Left renal pelvis (tissue), 4 donors: ENCODE results near the gene AUP1. TPM values are rescaled to one million over a fixed set of nuclear protein-coding genes. Genes with fewer than 3 reads are reported as not detected.

Experiments used
- DNase-seq, 4 donors: peaks; one replicate each; pipeline ENCODE4 v3.0.0-alpha.2; 2013; ENCODE audit warnings: low read depth in 4 of 4, low spot score in 3 of 4
- polyA plus RNA-seq, 4 donors: library from polyadenylated mRNA; unstranded; fragments of 120-200 nt; gene quantifications; one replicate each; pipeline ENCODE4 v1.2.1, GENCODE V29; 2013; ENCODE audit not compliant: insufficient read length in 4 of 4

AUP1 gene
- polyA plus RNA-seq, 4 donors = 84.6 to 125 (median 102) TPM

DNA sequence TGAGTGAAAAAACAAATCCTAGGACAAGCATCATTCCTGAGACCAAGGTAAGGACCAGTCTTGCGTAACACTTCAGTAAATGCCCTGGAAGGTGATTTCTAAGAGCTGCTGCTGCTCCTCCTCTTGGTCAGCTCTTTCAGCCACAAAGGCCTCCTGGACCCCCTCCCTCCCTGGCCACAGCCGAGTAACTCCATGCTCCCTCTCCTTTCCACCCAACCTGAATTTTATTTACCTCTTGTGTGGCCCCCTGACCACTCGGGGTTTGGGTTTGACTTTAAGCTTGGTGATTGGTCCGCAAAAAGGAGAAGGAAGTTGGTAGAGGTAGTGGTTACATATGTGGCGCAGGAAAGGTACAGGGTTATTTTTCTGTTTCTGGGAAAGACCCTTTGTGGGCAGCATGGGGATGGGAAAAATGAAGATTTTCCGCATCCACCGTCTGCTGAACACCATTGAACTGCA is 9.4 kb upstream of the AUP1 start:
- DNase-seq = no peak

DNA sequence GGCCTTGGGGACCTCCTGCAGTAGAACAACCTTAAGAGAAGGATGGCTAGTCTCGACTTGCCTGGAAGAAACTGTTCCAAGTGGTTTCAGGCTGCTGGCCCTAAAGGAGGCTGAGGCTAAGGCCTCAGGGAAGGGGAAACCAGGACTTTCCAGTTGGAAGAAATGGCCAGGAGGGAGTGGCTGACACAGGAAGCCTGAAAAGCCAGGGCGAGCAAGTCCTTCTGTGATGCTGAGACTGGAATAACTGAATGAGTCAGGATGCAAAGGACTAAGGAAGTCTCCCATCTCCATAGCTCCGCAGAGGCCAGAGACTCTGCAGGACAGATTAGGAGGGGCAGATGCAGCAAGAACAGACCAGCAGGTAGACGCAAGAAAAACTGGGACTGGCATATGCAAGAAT is 7.6 kb upstream of the AUP1 start:
- DNase-seq = no peak

DNA sequence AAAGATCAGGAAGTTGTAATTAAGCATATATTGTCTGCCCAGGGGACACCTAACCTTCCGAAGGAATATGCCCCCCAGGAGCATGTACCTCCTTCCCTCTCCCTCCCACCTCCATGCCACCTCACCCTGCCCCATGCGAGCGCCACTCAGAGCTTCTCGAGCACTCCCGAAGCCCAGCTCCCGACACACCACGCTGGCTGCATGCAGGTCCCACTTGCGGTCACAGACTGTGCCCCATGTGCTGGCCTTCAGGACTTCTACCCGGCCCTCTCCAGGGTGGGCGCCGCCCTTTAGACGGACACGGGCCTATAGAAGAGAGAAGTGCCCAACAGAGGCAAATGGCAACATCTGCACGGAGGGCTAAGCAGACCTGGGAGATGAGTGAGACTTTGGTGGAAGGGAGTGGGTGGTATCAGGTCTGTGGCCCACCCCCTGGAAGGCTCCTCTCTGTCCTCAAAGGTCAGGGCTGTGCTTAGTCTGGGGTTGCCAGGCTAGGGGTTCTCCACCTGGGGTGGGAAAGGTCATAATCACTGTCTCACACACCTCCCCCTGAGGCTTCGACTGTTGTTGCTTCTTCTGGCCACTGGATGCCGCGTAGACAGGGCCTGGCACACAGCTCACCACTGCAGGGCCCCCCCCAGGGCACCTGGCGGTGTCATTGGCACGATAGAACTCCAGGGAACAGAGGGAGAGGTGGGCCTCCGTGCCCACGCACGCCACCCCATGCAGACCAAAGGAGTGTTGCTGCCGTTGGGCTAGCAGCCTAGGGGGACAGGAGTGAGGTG is 6.9 kb upstream of the AUP1 start:
- no peak for DNase-seq

DNA sequence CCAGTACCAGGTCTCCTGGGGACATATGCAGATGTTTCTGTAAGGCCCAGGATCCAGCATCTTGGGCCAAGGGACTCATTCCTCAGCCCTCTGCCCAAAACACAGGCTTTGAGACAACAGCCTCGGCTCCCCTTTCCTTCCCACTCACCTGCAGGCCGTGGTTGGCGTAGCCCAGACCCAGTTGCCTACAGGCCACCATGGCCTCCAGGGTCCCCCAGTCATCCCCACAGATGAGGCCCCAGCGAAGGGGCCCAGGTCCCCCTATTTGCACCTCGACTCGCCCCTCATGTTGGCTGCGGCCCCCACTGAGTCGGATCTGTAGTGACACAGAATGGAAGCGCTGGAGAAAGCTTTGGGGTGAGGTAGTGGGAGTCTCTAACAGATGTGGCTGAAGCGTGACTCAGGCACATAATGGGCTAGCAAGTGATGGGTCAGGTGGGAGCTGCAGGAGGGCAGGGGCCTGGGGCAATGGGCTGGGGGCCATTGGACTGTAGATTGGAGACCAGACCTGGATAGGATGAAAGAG is 6.0 kb upstream of the AUP1 start:
- DNase-seq = no peak

DNA sequence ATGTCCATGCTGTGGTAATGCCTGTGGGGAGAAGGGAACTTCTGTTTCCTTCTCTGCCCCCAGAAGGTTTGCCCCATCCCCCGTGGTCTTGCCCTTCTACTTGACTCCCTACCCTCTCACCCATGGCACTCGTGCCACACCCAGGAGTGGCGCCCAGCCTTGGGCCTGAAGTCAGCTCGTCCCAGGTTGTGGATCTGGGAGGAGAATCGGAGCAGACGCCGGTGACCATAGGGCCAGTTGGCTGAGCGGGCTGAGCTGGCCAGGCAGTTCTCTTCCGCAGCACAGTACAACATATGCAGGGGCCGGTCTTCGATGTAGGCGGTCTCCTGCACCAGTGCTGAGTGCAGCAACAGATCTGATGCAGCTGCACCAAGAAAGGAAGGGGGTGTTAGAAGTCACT is 4.9 kb upstream of the AUP1 start:
- DNase-seq = no peak

DNA sequence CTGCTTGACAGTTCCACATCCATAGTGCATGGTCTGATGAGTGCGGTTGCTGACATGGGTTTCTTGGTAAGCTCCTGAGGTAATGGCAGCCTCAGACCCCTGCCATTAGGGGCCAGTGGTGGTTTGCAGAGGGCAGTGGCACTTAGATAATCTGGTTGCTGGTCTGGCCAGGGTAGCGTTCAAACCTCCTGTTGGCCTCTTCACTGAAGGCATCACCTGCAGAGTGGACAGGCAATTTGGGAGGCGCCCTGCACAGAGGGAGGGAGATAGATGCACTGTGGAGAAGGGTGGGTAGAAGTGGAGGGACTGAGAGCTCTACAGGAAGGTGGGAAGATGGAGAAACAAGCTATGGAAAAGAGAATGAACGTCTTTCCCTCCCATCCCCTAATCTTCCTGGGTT is 4.0 kb upstream of the AUP1 start:
- no peak for DNase-seq

DNA sequence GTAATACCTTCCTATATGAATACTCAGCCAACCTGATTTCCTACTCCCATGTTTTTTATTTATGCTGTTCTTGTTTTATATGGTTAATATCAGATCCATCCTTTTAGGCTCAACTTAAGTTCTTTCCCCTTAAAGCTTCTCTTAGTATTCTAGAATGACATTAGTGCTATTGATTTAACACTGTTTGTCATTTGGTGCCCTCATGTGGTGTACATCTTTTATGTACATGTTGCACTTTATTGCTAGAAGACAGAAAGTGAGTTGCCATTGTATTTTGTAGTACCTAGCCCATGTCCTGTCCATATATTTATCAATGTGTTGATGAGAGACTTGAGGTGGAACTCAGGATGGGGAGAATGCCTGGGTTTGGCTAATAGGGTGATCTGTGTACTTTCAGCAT is 2.7 kb upstream of the AUP1 start:
- no peak for DNase-seq

DNA sequence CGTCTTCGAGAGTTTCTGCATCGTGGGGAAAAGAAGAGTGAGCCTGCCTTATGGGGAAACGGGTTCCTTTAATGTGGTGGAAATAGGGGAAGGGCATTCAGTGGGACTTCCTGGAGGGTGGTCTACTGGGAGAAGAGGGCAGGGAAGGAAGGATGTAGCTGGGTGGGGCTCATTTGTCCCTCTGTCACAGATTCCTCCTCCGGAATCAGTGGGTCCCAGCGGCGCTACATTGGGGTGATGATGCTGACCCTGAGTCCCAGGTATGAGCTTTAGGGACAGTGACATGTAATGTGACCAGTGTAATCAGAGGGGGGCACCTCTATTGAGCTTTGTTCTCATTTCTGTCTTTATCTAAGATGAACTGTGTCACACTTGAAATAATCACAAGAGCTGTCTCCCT is 2.2 kb upstream of the AUP1 start:
- DNase-seq = no peak

DNA sequence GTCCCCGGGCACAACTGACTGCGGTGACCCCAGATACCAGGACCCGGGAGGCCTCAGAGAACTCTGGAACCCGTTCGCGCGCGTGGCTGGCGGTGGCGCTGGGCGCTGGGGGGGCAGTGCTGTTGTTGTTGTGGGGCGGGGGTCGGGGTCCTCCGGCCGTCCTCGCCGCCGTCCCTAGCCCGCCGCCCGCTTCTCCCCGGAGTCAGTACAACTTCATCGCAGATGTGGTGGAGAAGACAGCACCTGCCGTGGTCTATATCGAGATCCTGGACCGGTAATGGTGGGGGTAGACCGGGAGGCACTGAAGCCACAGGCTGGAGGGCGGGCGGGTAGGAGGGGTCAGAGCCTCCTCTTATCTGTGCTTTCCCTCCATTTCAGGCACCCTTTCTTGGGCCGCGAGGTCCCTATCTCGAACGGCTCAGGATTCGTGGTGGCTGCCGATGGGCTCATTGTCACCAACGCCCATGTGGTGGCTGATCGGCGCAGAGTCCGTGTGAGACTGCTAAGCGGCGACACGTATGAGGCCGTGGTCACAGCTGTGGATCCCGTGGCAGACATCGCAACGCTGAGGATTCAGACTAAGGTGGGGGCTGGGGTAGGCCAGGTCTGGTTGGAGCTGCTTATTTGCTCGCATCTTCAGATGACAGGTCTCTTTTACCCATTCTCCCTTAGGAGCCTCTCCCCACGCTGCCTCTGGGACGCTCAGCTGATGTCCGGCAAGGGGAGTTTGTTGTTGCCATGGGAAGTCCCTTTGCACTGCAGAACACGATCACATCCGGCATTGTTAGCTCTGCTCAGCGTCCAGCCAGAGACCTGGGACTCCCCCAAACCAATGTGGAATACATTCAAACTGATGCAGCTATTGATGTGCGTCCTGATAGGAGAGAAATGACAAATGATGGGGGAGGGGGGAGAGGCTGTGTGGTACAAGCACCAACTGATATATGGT is 1.0 kb upstream of the AUP1 start:
- no peak for DNase-seq

DNA sequence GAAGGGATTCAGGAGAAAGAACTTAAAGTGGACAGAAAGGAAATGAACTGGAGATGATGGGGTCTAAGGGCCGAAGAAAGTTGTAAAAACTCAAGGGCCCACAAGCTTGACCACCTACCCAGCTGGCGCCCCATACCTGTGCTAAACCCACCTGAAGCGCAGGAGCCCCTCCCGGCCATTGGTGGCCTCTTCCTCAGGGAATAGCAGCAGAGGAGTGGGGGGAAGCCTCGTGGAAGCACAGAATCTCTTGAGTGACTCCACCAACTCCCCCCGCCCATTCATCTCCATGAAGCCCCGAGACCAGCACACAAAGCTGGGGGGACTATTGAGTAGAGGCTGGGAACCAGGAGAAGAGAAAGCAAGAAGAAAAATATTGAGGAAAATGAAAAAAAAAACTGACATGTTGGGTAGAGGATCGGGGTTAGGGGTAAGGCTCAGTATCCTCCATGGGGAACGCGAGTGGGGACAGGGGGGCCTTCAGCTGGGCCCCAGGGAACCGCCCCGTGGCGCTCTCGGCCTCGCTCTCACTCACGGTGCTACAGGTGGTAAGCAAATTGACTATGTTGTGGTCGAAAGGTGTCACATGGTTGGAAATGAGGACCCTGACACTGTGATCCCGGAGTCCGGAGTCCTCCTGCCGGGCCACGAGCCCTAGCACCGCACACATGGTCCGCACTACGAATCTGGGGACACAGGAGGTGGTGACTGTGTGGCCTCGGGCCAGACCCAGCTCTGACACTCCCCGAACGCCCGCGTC is 728 bp downstream of the AUP1 start:
- DNase-seq = no peak

DNA sequence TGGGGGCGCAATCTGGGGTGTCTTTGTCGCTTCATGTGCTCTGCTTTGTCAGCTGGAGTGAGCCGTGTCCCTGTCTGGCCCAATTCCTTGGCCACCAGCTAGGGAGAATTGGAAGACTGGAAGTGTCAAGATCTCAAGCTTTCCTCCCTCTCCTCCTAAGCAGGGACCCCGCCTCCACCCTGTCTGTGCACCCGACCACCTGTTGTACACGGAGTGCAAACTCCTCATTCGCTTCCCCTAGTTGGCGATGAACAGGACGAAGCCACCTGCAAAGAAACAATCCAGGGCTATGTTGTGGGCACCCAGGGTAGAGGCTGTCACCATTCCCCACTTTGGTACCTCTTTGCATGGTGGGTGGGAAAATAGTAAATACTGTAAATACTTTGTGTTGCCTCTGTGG is 1.8 kb downstream of the AUP1 start:
- no peak for DNase-seq

DNA sequence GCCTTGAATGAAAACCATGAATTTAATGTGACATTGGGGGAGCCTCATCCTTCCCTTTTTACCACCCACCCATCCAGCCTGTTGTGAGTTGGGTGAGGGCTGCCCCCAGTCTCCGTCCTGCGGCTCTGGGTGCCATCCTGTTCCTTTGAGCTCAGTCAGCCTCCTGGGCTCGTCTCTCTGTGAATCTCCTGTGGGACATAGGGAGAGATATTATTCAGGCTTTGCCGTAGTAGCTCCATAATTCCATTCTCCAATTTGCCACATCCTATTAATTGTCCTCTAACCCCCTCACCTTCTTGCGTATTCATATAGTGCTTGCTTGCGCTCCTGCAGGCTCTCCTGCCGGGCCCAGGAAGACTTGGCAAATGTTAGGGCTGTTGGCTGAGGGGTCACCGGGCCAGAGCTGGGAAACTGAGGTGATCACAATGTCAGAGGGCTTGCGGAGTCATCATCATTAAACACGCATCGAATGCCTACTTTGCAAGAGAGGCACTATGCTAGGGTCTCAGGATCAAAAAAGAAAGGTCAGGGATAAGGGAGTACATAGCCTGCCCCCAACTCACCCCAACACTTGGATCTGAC is 2.8 kb downstream of the AUP1 start:
- DNase-seq = no peak

DNA sequence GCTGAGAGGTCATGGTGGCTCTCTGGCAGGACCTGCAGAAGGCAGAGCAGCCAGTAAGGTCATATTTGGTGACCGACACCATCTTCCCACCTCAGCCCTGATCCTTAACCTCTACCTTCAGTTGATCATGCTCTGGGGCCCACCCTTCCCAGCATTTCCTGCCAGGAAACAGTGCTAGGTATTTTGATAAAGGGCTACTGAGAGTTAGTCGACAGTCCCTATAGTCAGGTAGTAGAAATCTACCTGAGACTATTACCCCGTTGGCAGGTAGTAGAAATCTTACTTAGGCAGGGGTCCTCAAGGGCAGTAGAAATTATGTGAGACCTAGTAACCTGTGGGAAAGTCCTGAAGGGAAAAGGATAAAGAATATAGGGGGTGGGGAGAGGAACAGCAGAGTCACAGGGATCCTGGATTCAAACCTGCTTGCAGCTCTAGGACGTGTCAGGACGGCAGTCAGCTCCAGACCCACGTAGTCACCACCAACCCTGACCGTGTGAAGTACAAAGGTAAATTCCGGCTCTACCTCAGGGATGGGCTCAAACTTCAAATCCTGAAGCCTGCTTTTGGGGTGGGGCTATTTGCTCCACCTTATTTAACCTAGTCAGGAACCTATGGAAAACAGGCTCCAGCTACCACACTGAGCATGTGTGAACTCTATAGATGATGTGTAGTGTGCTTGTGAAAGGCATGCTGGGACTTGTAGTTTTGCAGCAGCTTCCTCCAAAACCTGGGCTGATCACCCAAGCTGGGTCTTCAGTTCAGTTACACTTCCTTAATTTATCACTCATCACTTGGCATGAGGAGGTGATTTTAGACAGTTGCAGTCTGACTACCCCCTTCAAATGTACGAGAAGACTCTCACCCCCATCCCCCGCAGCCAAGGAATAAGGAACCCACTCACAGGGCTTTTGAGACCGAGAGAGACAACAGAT is 3.5 kb downstream of the AUP1 start, which contains the start of gene DQX1:
Gene DQX1 (minus strand): TSS at position 515 of the 932 bp plus-strand sequence. CDS start 502 bp downstream, at position 13.
- DNase-seq = no peak

DNA sequence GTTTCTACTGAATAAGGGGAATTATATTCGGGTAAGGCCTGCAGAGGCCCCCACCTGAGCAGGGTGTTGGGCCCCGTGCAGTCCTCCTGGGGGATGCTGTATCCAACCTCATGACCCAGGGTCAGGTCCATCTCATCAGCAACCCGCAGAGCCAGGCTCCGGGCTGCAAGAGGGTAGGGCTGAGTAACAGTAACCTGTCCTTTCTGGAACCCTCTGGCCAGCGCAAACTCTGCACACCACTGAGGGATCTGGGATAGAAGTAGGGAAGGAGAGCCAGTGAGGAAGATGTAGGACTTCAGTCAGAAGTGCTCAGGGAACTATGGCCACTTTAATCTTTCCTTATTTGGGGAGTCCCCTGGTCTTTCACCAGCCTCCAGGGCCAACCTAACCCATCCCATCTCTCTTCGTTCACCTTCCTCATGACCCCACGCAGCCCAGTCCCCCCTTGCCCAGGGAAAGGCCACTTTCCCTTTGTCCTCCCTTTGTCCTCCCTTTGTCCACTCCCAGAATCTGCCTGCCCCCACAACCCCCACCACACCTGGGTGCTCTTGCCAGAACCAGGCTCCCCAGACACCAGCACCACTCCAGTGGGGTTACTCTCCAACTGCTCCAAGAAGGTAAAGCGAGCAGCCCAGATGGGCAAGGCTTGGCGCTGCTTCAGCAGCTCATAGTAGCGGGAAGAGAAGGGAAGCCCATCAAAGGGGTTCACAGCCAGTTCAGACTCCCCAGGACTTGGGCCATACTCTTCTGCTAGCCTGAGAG is 4.4 kb downstream of the AUP1 start:
- DNase-seq = no peak

DNA sequence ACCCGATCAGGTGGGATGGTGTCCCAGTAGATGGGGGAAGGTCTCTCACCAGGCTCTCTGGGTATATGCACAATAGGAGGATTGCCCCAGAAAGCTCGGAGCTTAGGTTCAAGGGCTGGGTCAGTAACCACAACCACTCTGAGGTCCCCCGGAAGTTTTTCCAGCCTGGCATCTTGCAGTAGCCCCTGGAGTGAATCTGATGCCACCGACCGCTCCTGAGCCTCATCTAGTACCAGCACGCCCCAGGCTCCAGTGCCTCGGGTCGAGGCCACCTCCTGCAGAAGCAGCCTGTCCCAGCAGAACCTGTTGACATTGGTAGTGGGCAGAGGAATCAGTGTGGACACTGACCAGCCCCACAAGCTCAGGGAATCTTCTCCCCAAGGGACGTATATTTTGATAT is 5.5 kb downstream of the AUP1 start:
- DNase-seq = no peak

DNA sequence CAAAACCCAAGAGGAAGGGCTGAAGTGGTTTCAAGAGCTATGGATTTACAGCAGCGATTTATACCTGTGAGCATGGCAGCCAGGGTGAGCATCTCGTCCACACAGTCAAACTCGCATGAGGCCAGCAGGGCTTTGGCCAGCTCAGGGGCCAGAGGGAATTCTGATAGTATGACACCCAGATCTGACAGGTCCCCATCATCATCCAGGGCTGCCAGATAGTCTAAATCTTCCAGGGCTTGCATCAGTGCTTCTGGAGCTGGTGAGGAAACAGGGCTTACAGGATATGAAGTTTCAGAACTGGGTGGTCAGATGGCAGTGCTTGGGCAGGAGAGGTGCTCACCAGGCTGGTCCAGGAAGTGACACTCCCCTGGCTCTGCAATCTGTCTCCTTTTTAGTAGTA is 7.0 kb downstream of the AUP1 start:
- DNase-seq = no peak

DNA sequence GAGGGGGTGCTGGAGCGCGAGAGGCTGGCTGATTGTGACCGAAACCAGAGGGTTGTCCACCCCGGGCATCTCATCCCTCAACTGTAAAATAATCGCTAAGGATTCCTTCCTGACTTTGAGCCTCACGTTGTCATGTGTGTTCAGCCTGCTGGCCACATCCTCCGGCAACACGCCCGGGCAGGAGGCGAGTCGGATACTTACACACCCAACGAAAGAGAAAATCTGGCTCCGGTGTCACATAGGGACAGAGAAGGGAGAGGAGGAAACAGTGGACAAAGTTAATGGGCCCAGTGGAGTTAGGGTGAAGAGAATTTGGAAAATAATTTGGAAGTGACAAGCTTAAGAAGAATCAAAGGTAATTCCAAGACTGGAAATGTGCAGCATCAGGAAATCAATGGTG is 12.9 kb downstream of the AUP1 start:
- no peak for DNase-seq

DNA sequence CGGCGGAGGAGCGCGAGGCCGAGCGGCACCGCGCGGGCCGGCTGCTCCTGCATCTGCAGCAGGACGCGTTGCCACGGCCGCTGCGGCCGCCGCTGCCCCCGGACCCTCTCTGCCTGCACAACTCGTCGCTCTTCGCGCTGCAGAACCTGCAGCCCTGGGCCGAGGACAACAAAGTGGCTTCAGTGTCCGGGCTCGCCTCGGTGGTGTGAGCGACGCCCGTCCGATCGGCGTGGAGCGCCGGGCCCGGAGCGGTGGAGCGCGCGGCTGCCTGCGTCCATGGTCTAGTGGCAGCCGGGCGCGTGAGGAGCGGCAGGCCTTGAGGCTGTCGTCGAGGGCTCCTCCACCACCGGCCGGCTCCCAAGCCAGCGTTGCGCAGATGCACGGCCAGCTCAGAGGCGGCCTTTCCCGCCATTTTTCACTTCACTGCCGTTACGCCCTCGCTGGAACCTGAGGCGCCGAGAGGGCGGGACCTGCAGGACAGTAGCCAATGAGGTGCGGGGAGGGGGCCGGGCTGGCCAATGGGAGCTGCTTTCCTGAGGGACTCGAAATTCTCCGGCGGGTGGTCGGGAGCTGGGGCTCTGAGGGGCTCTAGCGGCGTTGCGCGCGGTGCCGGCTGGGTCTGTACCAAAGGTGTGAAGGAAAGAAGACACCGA is 13.4 kb downstream of the AUP1 start:
- DNase-seq = no peak
